ENCODE results near the gene HPSE2. TPM values are rescaled to one million over a fixed set of nuclear protein-coding genes. Genes with fewer than 3 reads are reported as not detected.
"Not testable (repeated sequence)": the region's sequence is repeated elsewhere in the genome, so short reads cannot be mapped to it uniquely, and the experiment has no call there.

HPSE2 gene
- total RNA-seq, 1 donor from 2014 or later = under 0.01 TPM

DNA sequence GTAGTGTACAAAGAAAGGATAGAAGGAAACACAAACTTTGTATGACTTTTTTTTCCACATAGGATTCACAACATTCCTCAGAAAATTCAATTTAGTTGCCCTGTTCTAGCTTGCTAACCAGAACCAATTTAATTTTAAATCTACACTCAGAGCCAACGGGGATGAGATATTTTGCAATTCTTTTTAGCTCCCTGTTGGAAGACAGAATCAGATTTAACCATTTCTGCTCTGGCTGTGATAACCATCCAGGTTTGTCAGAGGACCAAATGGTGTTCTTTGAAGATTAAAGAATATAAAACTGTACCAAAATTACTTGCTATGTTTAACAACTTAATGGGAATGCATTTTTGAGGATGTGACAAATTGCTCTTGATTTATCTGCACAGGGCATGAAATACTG is 319.7 kb downstream of the HPSE2 start:
- Histone ChIP-seq H3K4me3 (ENCODE audit: low read length in 3 of 3) (no peak overlapping the region), H3K9me3 (ENCODE audit: control insufficient read depth in 3 of 3, low read length in 3 of 3) (no peaks in the 10 kb centered on the region), H3K27ac (ENCODE audit: low read depth, low read length) (no peak overlapping the region), H3K36me3 (ENCODE audit: control insufficient read depth in 3 of 3, insufficient read depth in 3 of 3, low read length in 3 of 3) (no peaks in the 10 kb centered on the region), H3K27me3 (ENCODE audit: control insufficient read depth in 3 of 3, insufficient read depth in 3 of 3, low read length in 3 of 3) (no peaks in the 10 kb centered on the region), H3K9ac (ENCODE audit: low read depth in 1 of 3, low read length in 3 of 3) (no peak overlapping the region), H3K4me1 (ENCODE audit: control insufficient read depth in 3 of 3, insufficient read depth in 3 of 3, low read length in 3 of 3) (no peaks in the 10 kb centered on the region)

DNA sequence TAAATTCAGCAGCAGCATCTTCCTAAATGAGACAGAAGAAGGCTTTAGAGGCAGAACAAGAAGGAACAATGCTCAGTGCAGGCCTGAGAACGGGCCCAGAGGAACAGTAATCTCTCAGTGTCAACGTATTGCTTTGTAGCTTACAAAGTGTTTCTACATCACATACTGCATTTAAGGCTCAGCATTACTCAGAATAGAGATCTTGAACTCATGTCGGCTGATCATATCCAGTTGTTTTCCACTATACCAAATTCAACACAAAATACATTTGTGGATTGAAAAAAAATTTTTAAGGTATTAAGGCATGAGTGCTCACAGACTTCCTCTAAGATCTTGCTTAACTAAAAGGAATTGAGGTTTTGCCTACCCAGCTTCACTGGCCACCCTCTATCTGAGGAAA is 325.1 kb downstream of the HPSE2 start:
- no peak overlapping the region for H3K4me3 ChIP-seq (ENCODE audit: low read length in 3 of 3)
- H3K9me3 ChIP-seq (ENCODE audit: control insufficient read depth in 3 of 3, low read length in 3 of 3) = no peaks in the 10 kb centered on the region
- no peak overlapping the region for H3K9ac ChIP-seq (ENCODE audit: low read depth in 1 of 3, low read length in 3 of 3)
- no peaks in the 10 kb centered on the region for H3K4me1 ChIP-seq (ENCODE audit: control insufficient read depth in 3 of 3, insufficient read depth in 3 of 3, low read length in 3 of 3)
- H3K27ac ChIP-seq (ENCODE audit: low read depth, low read length) = no peak overlapping the region
- no peaks in the 10 kb centered on the region for H3K36me3 ChIP-seq (ENCODE audit: control insufficient read depth in 3 of 3, insufficient read depth in 3 of 3, low read length in 3 of 3)
- H3K27me3 ChIP-seq (ENCODE audit: control insufficient read depth in 3 of 3, insufficient read depth in 3 of 3, low read length in 3 of 3) = no peaks in the 10 kb centered on the region

DNA sequence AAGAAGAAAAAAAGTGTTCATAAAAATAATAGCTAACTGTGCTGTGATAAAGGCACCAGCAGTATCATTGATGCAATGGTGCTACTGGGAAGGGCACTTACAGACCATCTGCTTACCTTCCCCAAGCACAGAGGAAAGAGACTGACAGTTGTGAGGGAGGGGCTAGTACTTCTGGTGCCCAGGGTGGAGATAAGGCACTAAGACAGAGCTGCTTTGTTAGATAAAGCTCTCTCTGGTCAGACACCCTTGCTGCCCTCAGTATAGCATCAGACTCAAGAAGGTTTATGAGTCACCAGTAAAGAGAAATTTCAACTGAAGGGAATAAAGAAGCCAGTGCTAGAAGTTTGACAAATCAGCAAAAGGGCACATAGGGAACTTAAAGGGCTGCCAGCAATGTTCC is 325.6 kb downstream of the HPSE2 start:
- Histone ChIP-seq H3K9ac (ENCODE audit: low read depth in 1 of 3, low read length in 3 of 3) (no peak overlapping the region), H3K4me1 (ENCODE audit: control insufficient read depth in 3 of 3, insufficient read depth in 3 of 3, low read length in 3 of 3) (no peaks in the 10 kb centered on the region), H3K4me3 (ENCODE audit: low read length in 3 of 3) (no peak overlapping the region), H3K27me3 (ENCODE audit: control insufficient read depth in 3 of 3, insufficient read depth in 3 of 3, low read length in 3 of 3) (no peaks in the 10 kb centered on the region), H3K9me3 (ENCODE audit: control insufficient read depth in 3 of 3, low read length in 3 of 3) (no peaks in the 10 kb centered on the region), H3K36me3 (ENCODE audit: control insufficient read depth in 3 of 3, insufficient read depth in 3 of 3, low read length in 3 of 3) (no peaks in the 10 kb centered on the region), H3K27ac (ENCODE audit: low read depth, low read length) (no peak overlapping the region)

DNA sequence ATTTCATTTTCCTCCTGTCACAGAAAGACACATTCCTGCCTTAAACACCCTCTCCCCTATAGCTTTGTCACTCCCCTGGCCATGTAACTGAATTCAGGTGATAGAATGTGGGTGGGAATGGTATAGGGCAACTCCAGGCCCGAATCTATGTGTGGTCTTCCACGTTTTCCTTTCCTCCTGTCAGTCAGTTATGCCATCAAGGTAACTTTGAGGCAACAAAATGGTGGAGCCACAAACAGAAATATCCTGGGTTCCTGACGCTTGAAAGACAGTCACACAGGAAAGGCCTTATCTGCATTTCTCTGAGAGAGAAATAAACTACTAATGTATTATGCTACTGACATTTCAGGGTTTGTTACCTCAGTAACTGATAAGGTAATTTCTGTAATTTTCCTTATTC is 326.8 kb downstream of the HPSE2 start:
- H3K4me3 ChIP-seq (ENCODE audit: low read length in 3 of 3) = no peak overlapping the region
- H3K27me3 ChIP-seq (ENCODE audit: control insufficient read depth in 3 of 3, insufficient read depth in 3 of 3, low read length in 3 of 3) = no peaks in the 10 kb centered on the region
- H3K9ac ChIP-seq (ENCODE audit: low read depth in 1 of 3, low read length in 3 of 3) = no peak overlapping the region
- H3K9me3 ChIP-seq (ENCODE audit: control insufficient read depth in 3 of 3, low read length in 3 of 3) = no peaks in the 10 kb centered on the region
- H3K27ac ChIP-seq (ENCODE audit: low read depth, low read length) = no peak overlapping the region
- no peaks in the 10 kb centered on the region for H3K4me1 ChIP-seq (ENCODE audit: control insufficient read depth in 3 of 3, insufficient read depth in 3 of 3, low read length in 3 of 3)
- no peaks in the 10 kb centered on the region for H3K36me3 ChIP-seq (ENCODE audit: control insufficient read depth in 3 of 3, insufficient read depth in 3 of 3, low read length in 3 of 3)

DNA sequence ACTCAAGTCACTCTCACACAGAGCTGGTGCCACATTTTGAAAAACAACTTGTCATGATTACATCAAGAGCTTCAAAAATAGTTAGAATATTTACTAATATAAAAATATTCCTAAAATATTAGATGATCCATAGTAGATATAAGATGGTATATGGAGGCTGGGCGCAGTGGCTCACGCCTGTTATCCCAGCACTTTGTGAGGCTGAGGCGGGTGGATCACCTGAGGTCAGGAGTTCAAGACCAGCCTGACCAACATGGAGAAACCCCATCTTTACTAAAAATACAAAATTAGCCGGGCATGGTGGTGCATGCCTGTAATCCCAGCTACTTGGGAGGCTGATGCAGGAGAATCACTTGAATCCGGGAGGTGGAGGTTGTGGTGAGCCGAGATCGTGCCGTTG is 327.4 kb downstream of the HPSE2 start:
- H3K9ac ChIP-seq (ENCODE audit: low read depth in 1 of 3, low read length in 3 of 3) = not testable (repeated sequence)

DNA sequence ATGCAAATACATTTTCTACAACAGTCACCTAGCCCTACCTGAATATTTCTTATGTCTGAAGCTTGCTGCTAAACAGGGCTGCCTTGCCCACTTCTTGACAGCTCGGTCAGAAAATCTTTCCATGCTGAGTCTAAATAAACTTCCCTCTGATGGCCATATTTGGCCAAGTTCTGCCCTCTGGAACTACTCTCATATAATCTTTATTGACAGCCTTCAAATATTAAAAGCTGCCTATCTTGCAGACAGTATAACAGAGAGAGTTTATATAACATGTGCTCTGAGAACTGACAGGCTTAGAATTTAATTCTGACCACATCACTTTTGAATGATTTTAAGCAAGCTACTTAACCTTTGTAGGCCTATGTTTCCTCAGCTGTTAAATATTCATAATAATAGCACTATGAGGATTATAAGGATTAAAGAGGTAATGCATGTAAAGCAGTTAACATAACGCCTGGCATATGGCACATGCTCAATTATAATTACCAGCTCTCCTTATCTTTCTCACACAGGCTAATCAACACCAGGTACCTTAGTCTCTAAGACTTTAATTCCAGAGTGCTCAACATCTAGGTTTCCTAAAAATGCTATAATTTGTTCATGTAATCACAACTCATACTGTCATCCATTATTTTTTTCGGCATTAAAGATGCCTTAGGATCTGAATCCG is 334.1 kb downstream of the HPSE2 start:
- no peak overlapping the region for H3K9ac ChIP-seq (ENCODE audit: low read depth in 1 of 3, low read length in 3 of 3)
- no peaks in the 10 kb centered on the region for H3K36me3 ChIP-seq (ENCODE audit: control insufficient read depth in 3 of 3, insufficient read depth in 3 of 3, low read length in 3 of 3)
- no peaks in the 10 kb centered on the region for H3K27me3 ChIP-seq (ENCODE audit: control insufficient read depth in 3 of 3, insufficient read depth in 3 of 3, low read length in 3 of 3)
- no peak overlapping the region for H3K4me3 ChIP-seq (ENCODE audit: low read length in 3 of 3)
- H3K4me1 ChIP-seq (ENCODE audit: control insufficient read depth in 3 of 3, insufficient read depth in 3 of 3, low read length in 3 of 3) = no peaks in the 10 kb centered on the region
- no peak overlapping the region for H3K27ac ChIP-seq (ENCODE audit: low read depth, low read length)
- H3K9me3 ChIP-seq (ENCODE audit: control insufficient read depth in 3 of 3, low read length in 3 of 3) = no peaks in the 10 kb centered on the region

More for the DNA sequence above, 327.4 kb downstream of the HPSE2 start:
- not testable (repeated sequence) for H3K4me1 ChIP-seq (ENCODE audit: control insufficient read depth in 3 of 3, insufficient read depth in 3 of 3, low read length in 3 of 3); H3K9me3 ChIP-seq (ENCODE audit: control insufficient read depth in 3 of 3, low read length in 3 of 3); H3K27me3 ChIP-seq (ENCODE audit: control insufficient read depth in 3 of 3, insufficient read depth in 3 of 3, low read length in 3 of 3); H3K4me3 ChIP-seq (ENCODE audit: low read length in 3 of 3); H3K27ac ChIP-seq (ENCODE audit: low read depth, low read length); H3K36me3 ChIP-seq (ENCODE audit: control insufficient read depth in 3 of 3, insufficient read depth in 3 of 3, low read length in 3 of 3)

DNA sequence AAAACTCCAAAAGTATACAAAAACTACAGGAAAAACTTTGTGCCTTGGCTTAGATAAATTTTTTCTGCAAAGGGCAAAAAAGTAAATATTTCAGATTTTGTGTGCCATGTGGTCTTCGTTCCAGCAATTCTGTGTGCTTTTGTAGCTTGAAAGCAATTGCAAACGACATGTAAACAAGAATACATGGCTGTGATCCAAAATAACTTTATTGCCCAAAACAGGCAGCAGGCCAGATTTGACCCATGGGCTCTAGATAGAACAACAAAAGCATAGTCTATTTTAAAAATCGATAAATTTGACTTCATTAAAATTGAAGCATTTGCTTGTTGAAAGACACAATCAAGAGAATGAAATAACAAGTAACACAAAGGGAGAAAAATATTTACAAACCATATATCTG is 336.6 kb downstream of the HPSE2 start:
- no peak overlapping the region for H3K27ac ChIP-seq (ENCODE audit: low read depth, low read length)
- H3K9me3 ChIP-seq (ENCODE audit: control insufficient read depth in 3 of 3, low read length in 3 of 3) = no peaks in the 10 kb centered on the region
- H3K36me3 ChIP-seq (ENCODE audit: control insufficient read depth in 3 of 3, insufficient read depth in 3 of 3, low read length in 3 of 3) = no peaks in the 10 kb centered on the region
- H3K4me1 ChIP-seq (ENCODE audit: control insufficient read depth in 3 of 3, insufficient read depth in 3 of 3, low read length in 3 of 3) = no peaks in the 10 kb centered on the region
- no peak overlapping the region for H3K4me3 ChIP-seq (ENCODE audit: low read length in 3 of 3)
- no peaks in the 10 kb centered on the region for H3K27me3 ChIP-seq (ENCODE audit: control insufficient read depth in 3 of 3, insufficient read depth in 3 of 3, low read length in 3 of 3)
- no peak overlapping the region for H3K9ac ChIP-seq (ENCODE audit: low read depth in 1 of 3, low read length in 3 of 3)

DNA sequence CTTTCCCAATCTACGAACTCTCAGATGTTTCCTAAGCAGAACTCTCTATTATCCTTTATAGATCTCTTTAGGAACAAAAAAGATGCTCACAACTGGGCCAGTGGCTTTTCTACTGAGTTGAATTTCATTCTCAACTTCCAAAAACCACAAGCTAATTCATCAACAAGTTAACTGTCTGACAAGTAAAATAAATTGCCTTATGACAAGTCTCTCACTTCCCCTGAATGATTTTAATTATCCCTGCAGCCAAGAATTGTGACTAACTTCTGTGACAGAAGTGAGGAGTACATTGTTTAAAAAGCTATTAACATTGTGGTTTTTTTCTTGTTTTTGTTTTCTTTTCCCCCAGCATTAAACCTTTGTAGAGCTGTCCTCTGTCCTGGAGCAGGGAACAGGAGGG is 343.1 kb downstream of the HPSE2 start:
- H3K4me1 ChIP-seq (ENCODE audit: control insufficient read depth in 3 of 3, insufficient read depth in 3 of 3, low read length in 3 of 3) = no peaks in the 10 kb centered on the region
- no peak overlapping the region for H3K9ac ChIP-seq (ENCODE audit: low read depth in 1 of 3, low read length in 3 of 3)
- H3K27me3 ChIP-seq (ENCODE audit: control insufficient read depth in 3 of 3, insufficient read depth in 3 of 3, low read length in 3 of 3) = no peaks in the 10 kb centered on the region
- H3K27ac ChIP-seq (ENCODE audit: low read depth, low read length) = no peak overlapping the region
- H3K36me3 ChIP-seq (ENCODE audit: control insufficient read depth in 3 of 3, insufficient read depth in 3 of 3, low read length in 3 of 3) = no peaks in the 10 kb centered on the region
- H3K9me3 ChIP-seq (ENCODE audit: control insufficient read depth in 3 of 3, low read length in 3 of 3) = no peaks in the 10 kb centered on the region
- no peak overlapping the region for H3K4me3 ChIP-seq (ENCODE audit: low read length in 3 of 3)

DNA sequence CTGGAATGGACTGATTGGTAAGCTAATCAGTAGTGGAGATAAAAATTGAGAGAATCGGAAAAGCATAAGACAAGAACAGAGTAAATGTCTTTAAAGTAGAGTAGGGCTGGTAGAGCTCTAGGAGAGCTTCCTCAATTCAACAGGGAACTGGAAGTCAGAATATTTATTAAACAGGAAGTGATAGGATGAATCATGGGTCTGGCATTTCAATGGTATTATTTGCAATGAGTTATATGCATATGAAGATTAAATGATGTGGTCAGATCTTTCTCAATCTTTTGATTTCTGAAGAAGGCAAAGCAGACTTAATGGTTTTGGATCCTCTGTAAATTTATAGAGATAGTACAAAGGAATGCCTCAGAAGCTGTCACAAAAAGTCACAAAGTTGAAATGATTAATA is 349.0 kb downstream of the HPSE2 start:
- Histone ChIP-seq H3K4me3 (ENCODE audit: low read length in 3 of 3) (no peak overlapping the region), H3K27me3 (ENCODE audit: control insufficient read depth in 3 of 3, insufficient read depth in 3 of 3, low read length in 3 of 3) (no peaks in the 10 kb centered on the region), H3K27ac (ENCODE audit: low read depth, low read length) (no peak overlapping the region)

DNA sequence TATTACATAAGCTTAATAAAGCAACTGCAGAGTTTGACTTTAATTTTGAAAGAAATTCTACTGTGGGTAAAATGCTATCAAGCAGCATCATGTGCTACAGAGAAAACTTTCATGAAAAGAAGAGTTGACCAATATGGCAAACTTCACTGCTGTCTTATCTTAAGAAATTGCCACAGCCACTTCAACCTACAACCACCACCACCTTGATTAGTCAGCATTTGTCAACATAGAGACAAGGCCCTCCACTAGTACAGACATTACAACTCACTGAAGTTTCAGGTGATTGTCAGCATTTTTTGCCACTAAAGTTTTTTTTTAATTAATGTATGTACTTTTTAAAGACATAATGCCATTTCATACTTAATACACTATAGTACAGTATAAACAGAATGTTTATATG is 350.3 kb downstream of the HPSE2 start:
- Histone ChIP-seq H3K36me3 (ENCODE audit: control insufficient read depth in 3 of 3, insufficient read depth in 3 of 3, low read length in 3 of 3) (no peaks in the 10 kb centered on the region), H3K27me3 (ENCODE audit: control insufficient read depth in 3 of 3, insufficient read depth in 3 of 3, low read length in 3 of 3) (no peaks in the 10 kb centered on the region), H3K9ac (ENCODE audit: low read depth in 1 of 3, low read length in 3 of 3) (no peak overlapping the region), H3K4me1 (ENCODE audit: control insufficient read depth in 3 of 3, insufficient read depth in 3 of 3, low read length in 3 of 3) (no peaks in the 10 kb centered on the region), H3K27ac (ENCODE audit: low read depth, low read length) (no peak overlapping the region), H3K9me3 (ENCODE audit: control insufficient read depth in 3 of 3, low read length in 3 of 3) (no peaks in the 10 kb centered on the region), H3K4me3 (ENCODE audit: low read length in 3 of 3) (no peak overlapping the region)

More for the DNA sequence above, 349.0 kb downstream of the HPSE2 start:
- Histone ChIP-seq H3K9me3 (ENCODE audit: control insufficient read depth in 3 of 3, low read length in 3 of 3) (no peaks in the 10 kb centered on the region), H3K9ac (ENCODE audit: low read depth in 1 of 3, low read length in 3 of 3) (no peak overlapping the region), H3K4me1 (ENCODE audit: control insufficient read depth in 3 of 3, insufficient read depth in 3 of 3, low read length in 3 of 3) (no peaks in the 10 kb centered on the region), H3K36me3 (ENCODE audit: control insufficient read depth in 3 of 3, insufficient read depth in 3 of 3, low read length in 3 of 3) (no peaks in the 10 kb centered on the region)
